HCT116 (cell line): Measurements from ENCODE around the gene GRB7. TPM values are rescaled to one million over a fixed set of nuclear protein-coding genes. Genes with fewer than 3 reads are reported as not detected.

Experiments used
- ATAC-seq: fragments of 200-7000 bp; cut with Tn5 transposase; 2 replicates; pipeline ENCODE4 v1.9.1; 2020; ENCODE audit warnings: mild to moderate bottlenecking, moderate library complexity
- BruUV-seq: library from RNA; stranded (reverse); fragments of 400-500 nt; replicated peaks from 2 replicates; lab custom pipeline; 2021; lab: Mats Ljungman, UMichigan
- CTCF ChIA-PET: fragments of 300-600 bp; sonication (Branson Sonifier 250); formaldehyde crosslinking; loops from one replicate; lab custom pipeline; 2021; ENCODE audit warnings: antibody characterized with exemption; lab: Charles Lee
- POLR2A ChIA-PET: fragments of 300-600, 350-600 bp; sonication (Branson Sonifier 250); formaldehyde crosslinking; loops from one replicate; lab custom pipeline; 2021; ENCODE audit warnings: antibody characterized with exemption; lab: Charles Lee
- RAD21 ChIA-PET, 2 experiments: fragments of 300-600 bp; sonication (Branson Sonifier 250); formaldehyde crosslinking; loops; one replicate each; lab custom pipeline; 2023; ENCODE audit warnings: low total read pairs in 2 of 2; ENCODE audit not compliant: uncharacterized antibody in 2 of 2, unreplicated experiment in 2 of 2, low non-redundant PET in 1 of 2; lab: Charles Lee
- DNase-seq: peaks from one replicate; pipeline ENCODE4 v3.0.0-alpha.2; 2010; ENCODE audit warnings: low read depth, low spot score
- H2AFZ ChIP-seq: fragments of 200-600 bp; shearing (Covaris generic), sonication (generic); 2 replicates; pipeline ENCODE4 v1.6.1; 2017; ENCODE audit warnings: low read depth, mixed run types, mixed read lengths, antibody characterized with exemption, low read length; ENCODE audit not compliant: poor library complexity, severe bottlenecking
- H3K27ac ChIP-seq: 2 replicates; pipeline ENCODE4 v1.5.1; 2012; ENCODE audit warnings: low read depth, low read length
- H3K27me3 ChIP-seq: fragments of 200-600 bp; sonication (generic); 2 replicates; pipeline ENCODE4 v1.6.1; 2016; ENCODE audit warnings: mixed run types, low read length, mixed read lengths; ENCODE audit not compliant: insufficient read depth
- H3K36me3 ChIP-seq, 2 experiments: fragments of 200-500 bp in 1 of 2; fragments of 200-600 bp in 1 of 2; sonication (Bioruptor generic) in 1 of 2; sonication (generic) in 1 of 2; 2 replicates each; pipeline versions ENCODE4 v1.5.1 to v1.6.1; 2014 to 2016; ENCODE audit warnings: low read length in 2 of 2, inconsistent platforms in 1 of 2, mixed read lengths in 1 of 2, mixed run types in 1 of 2; ENCODE audit not compliant: insufficient read depth in 2 of 2, control insufficient read depth in 1 of 2
- H3K4me1 ChIP-seq, 2 experiments: fragments of 200-600 bp in 1 of 2; sonication (generic) in 1 of 2; 2 replicates each; pipeline versions ENCODE4 v1.5.1 to v1.6.1; 2012 to 2017; ENCODE audit warnings: low read length in 2 of 2, inconsistent platforms in 1 of 2, mild to moderate bottlenecking in 1 of 2, mixed read lengths in 1 of 2, mixed run types in 1 of 2, moderate library complexity in 1 of 2; ENCODE audit not compliant: insufficient read depth in 2 of 2, control insufficient read depth in 1 of 2
- H3K4me2 ChIP-seq: fragments of 200-600 bp; sonication (generic); 2 replicates; pipeline ENCODE4 v1.6.1; 2017; ENCODE audit warnings: mixed run types, low read length, mixed read lengths
- H3K4me3 ChIP-seq, 2 experiments: fragments of 200-600 bp in 1 of 2; sonication (generic) in 1 of 2; replicated peaks in 1 of 2; 2 replicates each; pipeline ENCODE4 v1.5.1; 2011 to 2016; ENCODE audit warnings: low read length in 2 of 2, control low read depth in 1 of 2, low read depth in 1 of 2, mild to moderate bottlenecking in 1 of 2, mixed read lengths in 1 of 2, mixed run types in 1 of 2
- H3K79me2 ChIP-seq: fragments of 200-600 bp; sonication (generic); 2 replicates; pipeline ENCODE4 v1.6.1; 2017; ENCODE audit warnings: mild to moderate bottlenecking, mixed run types, low read length, moderate library complexity, mixed read lengths; ENCODE audit not compliant: insufficient read depth
- H3K9ac ChIP-seq: fragments of 200-600 bp; sonication (generic); 2 replicates; pipeline ENCODE4 v1.6.1; 2016; ENCODE audit warnings: low read length, mixed read lengths
- H3K9me2 ChIP-seq: fragments of 200-600 bp; sonication (generic), shearing (Covaris generic); 2 replicates; pipeline ENCODE4 v1.6.1; 2017; ENCODE audit warnings: mixed run types, mild to moderate bottlenecking, moderate library complexity; ENCODE audit not compliant: insufficient read depth
- H3K9me3 ChIP-seq, 2 experiments: fragments of 200-500 bp in 1 of 2; fragments of 200-600 bp in 1 of 2; sonication (Bioruptor generic) in 1 of 2; sonication (generic) in 1 of 2; 2 replicates each; pipeline ENCODE4 v1.6.1; 2014 to 2017; ENCODE audit warnings: low read length in 2 of 2, mixed read lengths in 2 of 2, inconsistent platforms in 1 of 2, low read depth in 1 of 2, mild to moderate bottlenecking in 1 of 2, mixed run types in 1 of 2, moderate library complexity in 1 of 2; ENCODE audit not compliant: control insufficient read depth in 1 of 2, insufficient read depth in 1 of 2
- H4K20me1 ChIP-seq: fragments of 200-600 bp; sonication (generic), shearing (Covaris generic); 2 replicates; pipeline ENCODE4 v1.6.1; 2017; ENCODE audit warnings: mixed run types, mild to moderate bottlenecking, moderate library complexity; ENCODE audit not compliant: insufficient read depth
- CBX3 ChIP-seq: IDR thresholded peaks from 2 replicates; pipeline ENCODE4 v1.6.1; 2012; ENCODE audit warnings: low read depth
- CTCF ChIP-seq, 3 experiments: fragments of 200-600 bp in 1 of 3; sonication (generic) in 1 of 3; IDR thresholded peaks in 2 of 3; conservative IDR thresholded peaks in 1 of 3; 2 replicates each; pipeline ENCODE4 v1.5.1; 2012 to 2017; ENCODE audit warnings: low read depth in 2 of 3, low read length in 2 of 3, antibody characterized with exemption in 1 of 3, borderline replicate concordance in 1 of 3, control low read depth in 1 of 3, mild to moderate bottlenecking in 1 of 3, mixed read lengths in 1 of 3, mixed run types in 1 of 3, moderate library complexity in 1 of 3; ENCODE audit not compliant: insufficient read depth in 1 of 3
- EZH2 ChIP-seq: fragments of 200-600 bp; sonication (generic); IDR thresholded peaks from 2 replicates; pipeline ENCODE4 v1.6.1; 2017; ENCODE audit warnings: antibody characterized with exemption, mixed run types
- POLR2A ChIP-seq: IDR thresholded peaks from 2 replicates; pipeline ENCODE4 v1.7.0; 2011; ENCODE audit warnings: borderline replicate concordance; ENCODE audit not compliant: insufficient read depth, insufficient read length; ENCODE audit errors: extremely low read depth
- RAD21 ChIP-seq: IDR thresholded peaks from 2 replicates; pipeline ENCODE4 v1.6.1; 2012; ENCODE audit warnings: low read depth, mild to moderate bottlenecking
- SP1 ChIP-seq: IDR thresholded peaks from 2 replicates; pipeline ENCODE4 v1.6.1; 2012; ENCODE audit warnings: low read depth
- TCF7L2 ChIP-seq: IDR thresholded peaks from 2 replicates; pipeline ENCODE4 v1.7.0; 2011; ENCODE audit warnings: borderline replicate concordance, inconsistent platforms; ENCODE audit not compliant: insufficient read depth, insufficient read length; ENCODE audit errors: extremely low read depth
- YY1 ChIP-seq: IDR thresholded peaks from 2 replicates; pipeline ENCODE4 v1.6.1; 2011; ENCODE audit warnings: low read length, low read depth, moderate library complexity, mild to moderate bottlenecking; ENCODE audit not compliant: insufficient replicate concordance; ENCODE audit errors: extremely low read depth
- ZBTB33 ChIP-seq: IDR thresholded peaks from 2 replicates; pipeline ENCODE4 v1.6.1; 2011; ENCODE audit warnings: mild to moderate bottlenecking, low read length, moderate library complexity; ENCODE audit not compliant: insufficient replicate concordance; ENCODE audit errors: extremely low read depth
- ZFX ChIP-seq: fragments of 450-650 bp; IDR thresholded peaks from 2 replicates; pipeline ENCODE4 v1.6.1; 2017
- intact Hi-C: fragments of 100-400 bp; cut with micrococcal nuclease; formaldehyde crosslinking; loops from 2 replicates; pipeline ENCODE4 v1.10.0; 2022
- total RNA-seq: library from RNA; stranded (reverse); gene quantifications from one replicate; pipeline ENCODE4 v1.2.1, GENCODE V29; 2021; ENCODE audit not compliant: unreplicated experiment

The GRB7 gene
- total RNA-seq, 1 experiment from 2014 or later: 51.9 TPM

GRCh38 chr17:39702901-39703893, 34.5 kb upstream of the GRB7 start:
- Histone ChIP-seq H3K9me3 (no peaks in the 10 kb centered on the region), H3K9ac (no peak overlapping the region), H3K36me3 (peaks cover 0 to 3% of the 10 kb centered on the region in 2 experiments; a peak in 1 of 4 replicates), H3K4me2 (no peak overlapping the region), H4K20me1 (no peaks in the 10 kb centered on the region)
- ChIA-PET CTCF (interaction anchor here (0.7 to 1.2 kb wide), 3 partner anchors 15 to 80 kb away, joined by 3 read pairs; partner anchors contain the start of gene MIEN1), POLR2A (no interaction called here), RAD21 (interaction anchor here in 1 of 2 experiments (0.6 kb wide), 1 partner anchor 88 kb away, joined by 3 read pairs; no protein-coding TSS in a partner anchor)
- no TSS peak for BruUV-seq
- no peak for ATAC-seq
- no peak for TF ChIP-seq TCF7L2
- TF ChIP-seq POLR2A: no peak
- no peak for TF ChIP-seq SP1
- TF ChIP-seq, all 23 proteins: peak for 0
- Histone ChIP-seq H3K27me3 (no peaks in the 10 kb centered on the region), H3K4me1 (peaks cover 44 to 68% of the 10 kb centered on the region in 2 experiments), H2AFZ (no peak overlapping the region), H3K4me3 (no peak overlapping the region), H3K9me2 (no peaks in the 10 kb centered on the region), H3K27ac (no peak overlapping the region), H3K79me2 (peaks cover 64% of the 10 kb centered on the region)
- DNase-seq: no peak
- intact Hi-C loops: no loop called here

- intact Hi-C loops: no loop called here
- DNase-seq (no peak), ATAC-seq (no peak)
- Histone ChIP-seq H4K20me1 (no peaks in the 10 kb centered on the region), H3K4me1 (peaks cover 42 to 63% of the 10 kb centered on the region in 2 experiments), H3K9me2 (no peaks in the 10 kb centered on the region), H3K4me2 (no peak overlapping the region), H3K9me3 (no peaks in the 10 kb centered on the region), H3K79me2 (peaks cover 64% of the 10 kb centered on the region), H3K27me3 (no peaks in the 10 kb centered on the region), H3K9ac (no peak overlapping the region), H3K27ac (no peak overlapping the region), H3K36me3 (peaks cover 0 to 6% of the 10 kb centered on the region in 2 experiments; a peak in 2 of 4 replicates), H3K4me3 (no peak overlapping the region), H2AFZ (no peak overlapping the region)
- ChIA-PET RAD21 (no interaction called here), POLR2A (no interaction called here), CTCF (interaction anchor here (1.2 kb wide), 2 partner anchors 27 to 81 kb away, joined by 3 read pairs; partner anchors contain the start of gene MIEN1)
- no TSS peak for BruUV-seq
- TF ChIP-seq YY1 (no peak), EZH2 (no peak), SP1 (no peak), CTCF (IDR thresholded peaks at IDR 0.05 in 2 of 3, conservative IDR thresholded peaks at IDR 0.05 in 1 of 3; ENCODE audit: borderline replicate concordance in 1 of 3, insufficient read depth in 1 of 3, low read depth in 2 of 3, low read length in 2 of 3) (no peak), ZBTB33 (no peak), CBX3 (no peak), RAD21 (no peak), ZFX (no peak)
These were observed 33.8 kb upstream of the GRB7 start for GRCh38 chr17:39703913-39704312.
